Measurements from ENCODE around the gene PTPA.

DNA sequence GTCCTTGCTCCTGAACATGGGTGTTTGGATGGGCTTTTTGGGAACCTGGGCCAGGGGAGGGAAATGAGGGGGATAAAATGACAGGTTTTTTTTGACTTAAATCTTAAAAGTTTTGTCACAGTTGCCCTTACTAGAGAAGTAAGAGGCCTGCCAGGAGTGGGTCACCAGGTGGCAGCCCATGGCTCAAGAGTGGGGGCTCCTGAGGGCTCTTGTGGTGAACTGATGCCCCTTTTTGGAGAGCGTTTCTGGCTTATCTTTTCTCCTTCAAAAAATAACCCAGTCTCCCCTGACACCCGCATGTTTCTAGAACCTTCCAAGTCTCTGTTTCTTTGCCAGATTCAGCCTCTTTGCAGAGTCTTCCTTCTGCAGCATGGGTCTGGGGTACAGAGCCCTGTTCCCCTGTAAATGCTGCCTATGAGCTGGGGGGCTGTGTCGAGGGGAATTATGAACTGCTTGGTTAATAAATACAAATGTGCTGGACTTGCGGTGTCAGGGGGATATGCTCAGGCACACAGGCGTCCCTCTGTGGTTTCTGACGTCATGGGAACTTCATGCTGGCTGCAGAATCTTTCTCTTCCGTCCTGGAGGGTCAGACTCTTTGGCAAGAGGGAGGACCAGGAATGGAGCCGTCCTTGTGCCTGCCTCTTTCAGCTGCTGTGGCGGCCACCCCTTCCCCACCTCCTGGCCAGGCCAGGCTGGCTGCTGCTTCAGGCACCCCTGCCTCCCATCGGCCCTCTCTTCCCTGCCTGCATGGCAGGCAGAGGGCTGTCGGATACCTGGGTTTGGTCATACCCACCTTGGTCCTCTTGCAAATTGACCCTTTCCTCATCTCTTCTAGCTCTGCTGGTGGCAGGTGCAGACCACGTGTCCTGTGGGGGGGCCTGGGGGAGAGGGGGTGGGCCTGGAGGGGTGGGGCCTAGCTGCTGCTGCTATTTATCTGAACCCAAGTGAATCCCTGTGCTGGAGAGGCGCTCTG is 30.1 kb downstream of the PTPA start:
- TF ChIP-seq, protein P1, sequence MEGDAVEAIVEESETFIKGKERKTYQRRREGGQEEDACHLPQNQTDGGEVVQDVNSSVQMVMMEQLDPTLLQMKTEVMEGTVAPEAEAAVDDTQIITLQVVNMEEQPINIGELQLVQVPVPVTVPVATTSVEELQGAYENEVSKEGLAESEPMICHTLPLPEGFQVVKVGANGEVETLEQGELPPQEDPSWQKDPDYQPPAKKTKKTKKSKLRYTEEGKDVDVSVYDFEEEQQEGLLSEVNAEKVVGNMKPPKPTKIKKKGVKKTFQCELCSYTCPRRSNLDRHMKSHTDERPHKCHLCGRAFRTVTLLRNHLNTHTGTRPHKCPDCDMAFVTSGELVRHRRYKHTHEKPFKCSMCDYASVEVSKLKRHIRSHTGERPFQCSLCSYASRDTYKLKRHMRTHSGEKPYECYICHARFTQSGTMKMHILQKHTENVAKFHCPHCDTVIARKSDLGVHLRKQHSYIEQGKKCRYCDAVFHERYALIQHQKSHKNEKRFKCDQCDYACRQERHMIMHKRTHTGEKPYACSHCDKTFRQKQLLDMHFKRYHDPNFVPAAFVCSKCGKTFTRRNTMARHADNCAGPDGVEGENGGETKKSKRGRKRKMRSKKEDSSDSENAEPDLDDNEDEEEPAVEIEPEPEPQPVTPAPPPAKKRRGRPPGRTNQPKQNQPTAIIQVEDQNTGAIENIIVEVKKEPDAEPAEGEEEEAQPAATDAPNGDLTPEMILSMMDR (IDR thresholded peaks at IDR 0.05; ENCODE audit: poor library complexity) = peak; percentile 1
- no peak for TF ChIP-seq EZH2phosphoT487 (IDR thresholded peaks at IDR 0.05; ENCODE audit: low read depth, severe bottlenecking, unreplicated experiment)

All from hepatocyte (in vitro differentiated cells).